ENCODE data around the gene AP2A2. TPM values are rescaled to one million over a fixed set of nuclear protein-coding genes. Genes with fewer than 3 reads are reported as not detected.
A peak's percentile ranks its signal among the peaks of the same experiment; 100 is the strongest.
"Not testable (repeated sequence)": the region's sequence is repeated elsewhere in the genome, so short reads cannot be mapped to it uniquely, and the experiment has no call there.

Gene AP2A2
- polyA plus RNA-seq, 3 donors from 2014 or later = 2.5 to 11.0 (median 7.1) TPM

GRCh38 chr11:957212-957920 lies 31.7 kb downstream of the AP2A2 start:
- H3K4me1 Mint-ChIP-seq = peaks cover 60 to 61% of the 10 kb centered on the region in 2 donors

DNA sequence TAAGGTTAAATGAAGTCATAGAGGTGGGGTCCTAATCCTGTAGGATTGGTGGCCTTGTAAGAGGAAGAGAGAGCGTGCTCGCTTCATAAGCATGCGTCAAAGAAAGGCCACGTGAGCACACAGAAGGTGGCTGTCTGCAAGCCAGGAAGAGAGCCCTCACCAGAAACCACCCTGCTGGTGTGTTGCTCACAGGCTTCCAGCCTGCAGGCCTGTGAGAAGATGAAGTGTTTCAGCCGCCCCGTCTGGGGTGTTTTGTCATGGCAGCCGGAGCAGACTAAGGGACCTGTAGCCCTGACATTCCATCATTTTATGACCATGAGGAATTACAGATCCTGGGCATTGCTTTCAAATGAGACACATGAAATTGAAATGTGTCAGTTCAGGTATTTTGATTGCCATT lies 32.4 kb downstream of the AP2A2 start:
- Mint-ChIP-seq H3K27me3 (ENCODE audit: low read depth in 3 of 3) (peaks cover 0 to 5% (median 0%) of the 10 kb centered on the region in 3 donors), H3K4me3 (peak overlapping the region in 2 of 5 donors; percentile 21 to 27), H3K36me3 (peaks cover 0 to 9% (median 8%) of the 10 kb centered on the region in 3 donors), H3K9me3 (no peaks in the 10 kb centered on the region), H3K4me1 (peaks cover 53% of the 10 kb centered on the region in 2 donors), H3K27ac (peak overlapping the region; percentile 18 to 82 (median 51))
- DNase-seq = no peak

More at GRCh38 chr11:957212-957920, 31.7 kb downstream of the AP2A2 start:
- H3K36me3 Mint-ChIP-seq = peaks cover 0 to 13% (median 8%) of the 10 kb centered on the region in 3 donors
- no peak for DNase-seq
- H3K9me3 Mint-ChIP-seq = no peaks in the 10 kb centered on the region
- peak overlapping the region; percentile 18 to 82 (median 51) for H3K27ac Mint-ChIP-seq
- H3K4me3 Mint-ChIP-seq = no peak overlapping the region
- H3K27me3 Mint-ChIP-seq (ENCODE audit: low read depth in 3 of 3) = peaks cover 0 to 3% (median 0%) of the 10 kb centered on the region in 3 donors

DNA sequence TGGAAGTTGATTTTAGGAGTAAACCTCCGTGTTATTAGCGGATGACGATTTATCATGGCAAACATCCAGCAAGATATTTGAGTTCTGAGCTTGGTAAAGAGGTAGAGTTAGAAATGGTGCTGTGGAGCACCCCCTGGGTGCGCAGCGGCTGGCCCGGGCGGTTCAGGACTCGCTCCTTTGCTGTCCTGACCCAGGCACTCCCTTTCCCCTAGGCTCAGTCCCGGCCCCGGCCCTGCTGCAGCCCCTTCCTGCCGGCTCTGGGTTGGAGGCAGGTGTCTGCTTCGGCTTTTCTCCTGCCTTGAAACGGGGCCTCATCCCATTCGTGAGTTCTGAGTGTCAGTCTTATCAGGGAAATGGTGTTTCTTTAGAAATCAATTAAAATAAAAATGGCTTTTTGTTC lies 33.4 kb downstream of the AP2A2 start:
- DNase-seq = no peak
- Mint-ChIP-seq H3K27me3 (ENCODE audit: low read depth in 3 of 3) (peaks cover 1 to 5% (median 3%) of the 10 kb centered on the region in 3 donors), H3K4me1 (peaks cover 44 to 51% of the 10 kb centered on the region in 2 donors), H3K36me3 (peaks cover 0 to 15% (median 13%) of the 10 kb centered on the region in 3 donors), H3K9me3 (no peaks in the 10 kb centered on the region), H3K4me3 (no peak overlapping the region), H3K27ac (peak overlapping the region in 1 of 6 donors; percentile 51)

DNA sequence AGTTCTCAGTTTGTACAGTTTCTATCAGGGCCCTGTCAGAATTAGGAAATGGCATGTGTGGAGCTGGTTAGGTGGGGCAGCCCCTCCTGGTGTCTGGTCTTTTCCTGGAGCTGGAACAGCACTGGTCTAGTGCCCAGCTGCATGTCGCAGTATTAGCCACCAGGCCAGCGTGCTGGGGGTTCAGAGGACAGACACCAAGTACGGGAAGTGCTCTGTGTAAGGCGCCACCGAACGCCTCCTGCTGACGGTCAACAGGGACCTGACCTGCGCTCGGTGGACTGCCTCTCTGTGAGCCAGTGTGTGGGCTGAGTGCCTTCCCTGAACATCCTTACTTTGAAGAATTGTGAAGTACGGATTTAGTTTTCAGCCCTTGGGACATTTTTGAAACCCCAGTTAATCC lies 33.9 kb downstream of the AP2A2 start:
- H3K27ac Mint-ChIP-seq = no peak overlapping the region
- peaks cover 43 to 51% of the 10 kb centered on the region in 2 donors for H3K4me1 Mint-ChIP-seq
- no peak overlapping the region for H3K4me3 Mint-ChIP-seq
- H3K27me3 Mint-ChIP-seq (ENCODE audit: low read depth in 3 of 3) = peaks cover 5 to 8% (median 6%) of the 10 kb centered on the region in 3 donors
- H3K36me3 Mint-ChIP-seq = peaks cover 0 to 21% (median 15%) of the 10 kb centered on the region in 3 donors
- H3K9me3 Mint-ChIP-seq = no peaks in the 10 kb centered on the region
- DNase-seq = no peak

GRCh38 chr11:961310-961920 lies 35.7 kb downstream of the AP2A2 start:
- peak overlapping the region; percentile 23 to 78 (median 52) for H3K27ac Mint-ChIP-seq

DNA sequence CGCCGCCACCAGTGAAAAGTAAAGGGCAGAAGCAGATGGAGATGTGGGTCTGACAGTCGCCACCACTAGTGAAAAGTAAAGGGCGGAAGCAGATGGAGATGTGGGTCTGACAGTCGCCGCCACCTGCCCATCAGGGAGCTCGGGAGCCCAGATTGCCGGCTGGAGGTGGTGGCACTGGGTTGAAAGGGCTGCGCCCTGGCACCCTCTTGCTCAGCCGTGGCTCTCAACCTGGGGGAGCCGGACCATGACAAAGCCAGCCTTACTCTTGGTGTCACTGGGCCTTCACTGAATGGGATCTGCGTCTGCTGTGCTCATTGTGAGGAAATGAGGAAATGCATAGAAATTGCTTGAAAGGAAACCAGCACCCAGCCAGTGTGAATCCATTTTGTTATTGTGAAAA lies 36.3 kb downstream of the AP2A2 start:
- peak overlapping the region; percentile 8 to 71 (median 52) for H3K27ac Mint-ChIP-seq
- H3K9me3 Mint-ChIP-seq = no peaks in the 10 kb centered on the region
- peak overlapping the region in 2 of 5 donors; percentile 16 to 18 for H3K4me3 Mint-ChIP-seq
- H3K36me3 Mint-ChIP-seq = peaks cover 4 to 27% (median 16%) of the 10 kb centered on the region in 3 donors
- H3K4me1 Mint-ChIP-seq = peaks cover 42 to 53% of the 10 kb centered on the region in 2 donors
- DNase-seq = no peak
- H3K27me3 Mint-ChIP-seq (ENCODE audit: low read depth in 3 of 3) = peaks cover 10 to 15% (median 12%) of the 10 kb centered on the region in 3 donors

More at GRCh38 chr11:961310-961920, 35.7 kb downstream of the AP2A2 start:
- not testable (repeated sequence) for H3K4me3 Mint-ChIP-seq, H3K9me3 Mint-ChIP-seq
- Mint-ChIP-seq H3K4me1 (peaks cover 40 to 52% of the 10 kb centered on the region in 2 donors), H3K36me3 (peaks cover 4 to 27% (median 16%) of the 10 kb centered on the region in 3 donors), H3K27me3 (ENCODE audit: low read depth in 3 of 3) (peaks cover 8 to 15% (median 10%) of the 10 kb centered on the region in 3 donors)
- peak in 1 of 3 donors; percentile 14 for DNase-seq

DNA sequence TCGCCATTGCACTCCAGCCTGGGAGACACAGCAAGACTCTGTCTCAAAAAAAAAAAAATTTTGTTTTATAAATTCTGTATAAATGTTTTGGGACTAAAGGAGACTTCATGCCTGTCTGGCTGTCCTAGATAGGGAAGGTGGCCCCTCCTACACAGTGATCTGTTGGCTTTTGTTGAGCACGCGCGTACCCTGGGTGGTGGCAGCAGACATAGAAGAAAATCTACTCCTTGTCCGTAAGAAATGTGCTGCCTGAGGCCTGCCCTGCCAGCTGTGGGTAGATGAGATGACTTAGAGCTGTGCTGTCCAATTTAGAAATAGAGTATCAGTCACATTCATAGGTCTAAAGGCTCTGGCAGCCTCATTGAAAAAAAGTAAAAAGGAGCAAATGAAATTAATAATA lies 37.0 kb downstream of the AP2A2 start:
- Mint-ChIP-seq H3K4me1 (peaks cover 41 to 55% of the 10 kb centered on the region in 2 donors), H3K27ac (peak overlapping the region in 5 of 6 donors; percentile 34 to 77 (median 61)), H3K9me3 (no peaks in the 10 kb centered on the region), H3K36me3 (peaks cover 4 to 24% (median 16%) of the 10 kb centered on the region in 3 donors), H3K27me3 (ENCODE audit: low read depth in 3 of 3) (peaks cover 10 to 15% (median 12%) of the 10 kb centered on the region in 3 donors), H3K4me3 (no peak overlapping the region)
- DNase-seq = no peak

DNA sequence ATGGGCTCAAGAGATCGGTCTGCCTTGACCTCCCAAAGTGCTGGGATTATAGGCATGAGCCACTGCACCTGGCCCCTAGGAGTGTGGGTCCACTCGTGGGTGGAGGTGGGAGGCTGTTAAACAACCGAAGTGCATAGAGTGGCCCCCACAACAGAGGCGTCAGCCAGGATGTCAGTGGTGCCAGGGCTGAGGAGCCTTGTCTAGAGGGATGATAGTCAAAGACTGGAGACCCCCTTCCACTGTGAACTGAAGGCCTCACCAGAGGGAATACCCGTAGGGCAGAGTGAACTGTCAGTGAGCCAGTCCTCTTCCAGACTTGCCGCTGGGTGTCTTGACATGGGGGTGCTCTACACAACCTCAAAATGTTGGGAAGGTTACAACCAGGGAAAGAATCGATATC lies 38.2 kb downstream of the AP2A2 start:
- Mint-ChIP-seq H3K27ac (peak overlapping the region in 1 of 6 donors; percentile 69), H3K4me1 (peaks cover 42 to 55% of the 10 kb centered on the region in 2 donors), H3K9me3 (no peaks in the 10 kb centered on the region), H3K4me3 (no peak overlapping the region), H3K27me3 (ENCODE audit: low read depth in 3 of 3) (peaks cover 10 to 16% (median 12%) of the 10 kb centered on the region in 3 donors), H3K36me3 (peaks cover 4 to 18% (median 11%) of the 10 kb centered on the region in 3 donors)
- no peak for DNase-seq

DNA sequence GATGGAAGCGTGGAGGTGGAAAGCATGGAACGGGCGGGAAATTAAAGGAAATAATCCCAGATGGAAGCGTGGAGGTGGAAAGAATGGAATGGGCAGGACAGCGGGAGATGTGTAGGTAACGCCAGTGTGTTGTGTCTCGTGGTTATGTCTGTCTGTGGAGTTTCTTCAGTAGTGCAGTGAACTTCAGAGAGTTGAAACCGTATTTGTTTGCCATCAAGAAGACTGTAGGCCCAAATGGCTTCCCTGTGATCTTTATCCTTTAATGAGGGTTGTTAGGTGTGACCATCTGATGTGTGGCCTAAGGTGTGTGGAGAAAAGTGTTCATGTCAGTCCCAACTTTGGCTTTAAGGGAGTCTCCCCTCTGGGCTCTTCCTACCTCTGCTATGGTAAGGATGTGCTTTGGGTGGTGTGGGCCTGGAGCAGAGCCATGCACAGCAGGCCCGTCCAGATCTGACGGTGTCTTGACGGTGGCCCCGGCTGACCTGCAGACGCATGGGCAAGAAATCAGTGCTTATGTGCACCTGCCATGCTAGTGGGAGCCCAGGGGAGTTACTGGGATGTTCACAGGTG lies 39.6 kb downstream of the AP2A2 start:
- Mint-ChIP-seq H3K36me3 (peaks cover 4 to 22% (median 11%) of the 10 kb centered on the region in 3 donors), H3K9me3 (no peaks in the 10 kb centered on the region), H3K4me1 (peaks cover 53 to 67% of the 10 kb centered on the region in 2 donors), H3K4me3 (peak overlapping the region in 3 of 5 donors; percentile 7 to 14 (median 9)), H3K27ac (peak overlapping the region; percentile 64 to 99 (median 88)), H3K27me3 (ENCODE audit: low read depth in 3 of 3) (peaks cover 12 to 17% (median 15%) of the 10 kb centered on the region in 3 donors)
- DNase-seq = no peak

DNA sequence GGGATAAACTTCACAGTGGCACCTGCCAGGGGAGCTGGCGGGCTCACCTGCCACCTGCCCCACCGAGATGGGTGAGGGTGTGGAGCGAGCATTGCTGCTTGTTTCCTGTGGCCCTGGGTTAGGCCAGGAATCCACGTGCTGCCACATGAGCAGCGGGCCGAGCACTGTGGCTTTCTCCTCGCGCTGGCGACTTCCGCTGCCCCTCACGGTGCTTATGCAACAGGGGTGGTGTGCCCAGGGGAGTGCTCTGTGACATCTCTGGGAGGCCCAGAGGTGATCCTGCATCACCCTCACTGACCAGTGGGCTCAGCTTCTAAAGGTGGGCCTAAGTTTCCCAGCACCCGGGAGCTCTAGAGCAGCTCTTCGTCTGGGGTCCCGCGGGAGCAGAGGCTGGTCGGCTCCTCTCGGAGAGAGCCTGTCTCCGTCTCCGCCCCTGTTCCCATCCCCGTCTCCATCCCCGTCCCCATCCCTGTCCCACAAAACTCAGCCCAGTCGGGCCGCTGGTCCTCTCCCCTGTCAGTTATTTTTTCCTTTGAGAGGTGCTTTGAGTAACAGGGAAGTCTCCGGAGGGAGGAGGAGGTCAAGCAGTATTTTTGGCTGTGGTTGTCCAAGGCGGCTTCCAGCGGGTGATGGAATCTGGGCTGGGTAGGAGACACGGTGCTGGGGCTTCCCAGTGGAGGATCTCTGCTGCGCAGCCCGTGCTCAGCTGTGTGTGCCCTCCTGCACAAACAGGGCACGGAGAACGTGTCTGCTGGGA lies 42.5 kb downstream of the AP2A2 start:
- peak overlapping the region; percentile 62 to 81 (median 79) for H3K4me3 Mint-ChIP-seq
- peak overlapping the region; percentile 89 to 99 (median 94) for H3K27ac Mint-ChIP-seq
- peaks cover 8 to 27% (median 21%) of the 10 kb centered on the region in 3 donors for H3K36me3 Mint-ChIP-seq
- H3K27me3 Mint-ChIP-seq (ENCODE audit: low read depth in 3 of 3) = peaks cover 15 to 18% (median 17%) of the 10 kb centered on the region in 3 donors
- no peaks in the 10 kb centered on the region for H3K9me3 Mint-ChIP-seq
- peak; percentile 29 to 33 (median 30) for DNase-seq
- H3K4me1 Mint-ChIP-seq = peaks cover 72 to 87% of the 10 kb centered on the region in 2 donors

GRCh38 chr11:968822-969221 lies 43.2 kb downstream of the AP2A2 start:
- Mint-ChIP-seq H3K36me3 (peaks cover 8 to 26% (median 23%) of the 10 kb centered on the region in 3 donors), H3K27me3 (ENCODE audit: low read depth in 3 of 3) (peaks cover 14 to 18% (median 16%) of the 10 kb centered on the region in 3 donors), H3K4me1 (peaks cover 76 to 86% of the 10 kb centered on the region in 2 donors), H3K9me3 (no peaks in the 10 kb centered on the region), H3K27ac (peak overlapping the region; percentile 89 to 99 (median 94)), H3K4me3 (peak overlapping the region; percentile 62 to 81 (median 79))
- DNase-seq = peak; percentile 53 to 56 (median 55)

DNA sequence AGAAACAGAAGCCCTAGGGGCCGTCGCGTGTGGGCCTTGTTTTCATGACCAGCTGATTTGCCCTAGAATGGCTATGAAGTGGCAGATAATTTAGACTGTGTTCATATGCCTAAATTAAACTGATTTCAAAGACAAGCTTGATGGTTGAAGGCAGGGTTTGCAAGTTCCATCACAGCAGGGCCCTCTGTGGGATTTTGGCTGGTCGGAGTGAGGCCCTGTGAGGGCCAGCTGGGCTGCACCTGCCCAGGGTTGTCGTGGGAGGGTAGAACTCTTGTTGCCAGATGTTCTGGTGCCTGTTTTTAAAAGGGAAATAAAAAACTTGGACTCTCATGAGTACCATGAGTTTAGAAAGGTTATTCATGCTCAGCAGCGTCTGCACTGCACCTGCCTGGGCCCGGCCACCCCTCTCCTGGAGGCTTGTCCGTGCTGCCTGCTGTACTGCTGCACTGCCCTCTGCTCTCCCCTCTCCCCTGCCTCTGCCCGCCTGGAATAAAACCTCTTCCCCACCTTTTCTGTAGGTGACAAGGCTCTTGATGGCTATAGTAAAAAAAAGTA lies 44.1 kb downstream of the AP2A2 start:
- peaks cover 71 to 79% of the 10 kb centered on the region in 2 donors for H3K4me1 Mint-ChIP-seq
- H3K36me3 Mint-ChIP-seq = peaks cover 8 to 18% (median 18%) of the 10 kb centered on the region in 3 donors
- peak overlapping the region; percentile 86 to 99 (median 90) for H3K27ac Mint-ChIP-seq
- H3K9me3 Mint-ChIP-seq = no peaks in the 10 kb centered on the region
- H3K27me3 Mint-ChIP-seq (ENCODE audit: low read depth in 3 of 3) = peaks cover 9 to 18% (median 9%) of the 10 kb centered on the region in 3 donors
- no peak for DNase-seq
- peak overlapping the region; percentile 65 to 79 (median 69) for H3K4me3 Mint-ChIP-seq

Measured in immature natural killer cell (primary cell).